Memory B cell (primary cell): ENCODE results near the gene HLCS.

Source experiments
- ATAC-seq: fragments of 150-1000 bp; cut with Tn5 transposase; 2 replicates; pipeline ENCODE4 v1.10.0; 2021; ENCODE audit warnings: low read depth, mild to moderate bottlenecking, moderate library complexity
- DNase-seq, 2 donors: peaks; one replicate each; pipeline ENCODE4 v3.0.0; 2022; ENCODE audit warnings: low spot score in 2 of 2
- H3K27ac Mint-ChIP-seq: one replicate; pipeline ENCODE4 v1.8.0; 2022; ENCODE audit warnings: mild to moderate bottlenecking, moderate library complexity, mixed read lengths
- H3K27me3 Mint-ChIP-seq: one replicate; pipeline ENCODE4 v1.8.0; 2022; ENCODE audit warnings: mixed read lengths
- H3K36me3 Mint-ChIP-seq: one replicate; pipeline ENCODE4 v1.8.0; 2022; ENCODE audit warnings: mild to moderate bottlenecking, mixed read lengths
- H3K4me1 Mint-ChIP-seq: one replicate; pipeline ENCODE4 v1.8.0; 2022; ENCODE audit warnings: mixed read lengths
- H3K4me3 Mint-ChIP-seq: one replicate; pipeline ENCODE4 v1.8.0; 2022; ENCODE audit warnings: mild to moderate bottlenecking, moderate library complexity, mixed read lengths
- H3K9me3 Mint-ChIP-seq: one replicate; pipeline ENCODE4 v1.8.0; 2022; ENCODE audit warnings: mixed read lengths

HLCS gene

DNA sequence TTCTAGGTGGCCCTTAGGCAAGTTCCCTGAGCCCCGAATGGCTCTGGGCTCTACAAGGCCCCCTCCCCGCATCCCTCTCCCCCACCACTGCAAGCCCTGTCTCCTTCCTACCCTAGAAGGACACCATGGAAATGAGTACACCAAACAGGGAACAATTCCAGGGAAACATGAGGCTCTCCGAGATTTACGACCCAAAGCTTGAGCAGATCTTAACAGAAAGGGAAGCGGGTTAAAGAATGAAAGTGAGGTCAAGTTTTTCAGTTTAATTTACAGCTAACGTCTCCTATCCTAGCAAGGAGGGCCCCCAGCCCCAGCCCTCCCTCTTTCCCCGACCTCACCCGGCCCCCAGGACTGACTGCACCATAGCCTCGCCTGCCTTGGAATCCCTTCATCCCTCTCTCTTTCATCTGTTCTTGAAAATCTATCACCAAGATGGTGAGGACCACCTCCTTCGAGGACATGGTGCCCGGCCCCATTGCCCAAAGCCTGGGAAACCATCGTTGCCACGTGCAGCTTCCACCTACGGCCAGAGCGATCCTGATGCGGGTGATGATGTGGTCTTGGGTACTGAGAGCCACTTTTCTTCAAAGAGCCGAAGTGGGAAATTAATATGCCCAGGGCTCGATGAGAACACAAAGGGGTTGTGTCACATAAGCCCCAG lies 237.0 kb downstream of the HLCS start:
- no peaks in the 10 kb centered on the region for H3K9me3 Mint-ChIP-seq
- H3K36me3 Mint-ChIP-seq: no peaks in the 10 kb centered on the region
- no peaks in the 10 kb centered on the region for H3K4me1 Mint-ChIP-seq
- no peak for ATAC-seq
- H3K27me3 Mint-ChIP-seq: peaks cover 3% of the 10 kb centered on the region
- DNase-seq: no peak
- H3K4me3 Mint-ChIP-seq: no peak overlapping the region
- no peak overlapping the region for H3K27ac Mint-ChIP-seq

DNA sequence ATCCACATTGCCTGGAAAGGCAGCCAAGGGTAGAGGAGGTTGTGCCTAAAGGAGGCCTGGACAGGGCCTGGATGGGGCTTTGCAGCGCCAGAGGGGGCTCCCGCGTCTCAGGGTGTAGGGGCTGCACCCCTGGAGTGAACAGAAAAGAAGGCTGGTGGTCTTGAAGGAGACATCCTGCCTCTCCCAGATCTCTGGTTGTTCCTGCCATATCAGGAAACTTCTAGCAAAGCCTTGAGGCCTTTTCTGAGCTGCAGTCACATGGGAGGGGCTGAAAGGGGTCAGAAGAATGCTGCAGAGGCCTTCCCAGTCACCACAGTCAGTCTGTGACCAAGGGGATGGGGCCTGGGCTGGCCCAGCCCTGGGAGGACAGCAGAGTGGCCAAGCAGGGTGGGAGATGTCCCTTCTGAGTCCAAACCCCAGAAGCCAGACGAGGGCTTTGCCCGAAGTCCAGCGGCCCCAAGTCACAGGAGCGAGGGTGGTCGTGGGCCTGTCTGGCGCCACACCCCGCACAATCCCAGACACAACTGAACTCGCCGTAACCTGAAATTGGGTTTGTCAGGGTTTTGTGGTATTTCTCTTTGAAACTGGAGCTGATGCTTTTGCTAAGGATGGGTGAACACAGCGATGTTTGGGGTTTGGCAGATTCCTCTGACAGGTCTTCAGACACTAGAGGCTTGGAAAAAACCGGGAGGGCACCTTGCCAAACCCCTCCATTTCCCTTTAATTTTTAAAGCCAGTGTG lies 237.9 kb downstream of the HLCS start:
- peaks cover 3% of the 10 kb centered on the region for H3K27me3 Mint-ChIP-seq
- ATAC-seq (no peak), DNase-seq (no peak)
- no peak overlapping the region for H3K4me3 Mint-ChIP-seq
- no peaks in the 10 kb centered on the region for H3K4me1 Mint-ChIP-seq
- no peak overlapping the region for H3K27ac Mint-ChIP-seq
- no peaks in the 10 kb centered on the region for H3K9me3 Mint-ChIP-seq
- no peaks in the 10 kb centered on the region for H3K36me3 Mint-ChIP-seq

DNA sequence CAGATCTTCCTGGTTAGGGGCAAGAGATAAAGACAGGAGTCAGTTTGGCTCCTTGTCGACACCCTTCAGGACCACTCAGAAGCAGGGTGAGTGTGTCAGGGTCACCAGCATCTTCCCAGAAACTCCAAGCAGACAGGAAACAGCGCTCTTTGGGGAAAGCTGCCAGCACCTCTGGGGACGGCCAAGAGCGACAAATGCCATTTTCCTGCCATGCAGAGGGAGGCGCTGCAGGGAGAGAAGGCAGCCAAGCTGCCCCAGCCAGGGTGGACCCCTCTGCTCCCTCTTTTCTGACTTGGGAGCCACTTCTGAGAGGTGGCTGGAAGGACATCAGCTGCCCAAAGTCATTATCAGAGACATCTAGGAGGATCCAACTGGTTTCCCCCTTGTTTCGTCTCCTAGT lies 238.6 kb downstream of the HLCS start:
- no peak for DNase-seq
- H3K4me1 Mint-ChIP-seq: no peaks in the 10 kb centered on the region
- no peaks in the 10 kb centered on the region for H3K36me3 Mint-ChIP-seq
- no peak overlapping the region for H3K4me3 Mint-ChIP-seq
- H3K9me3 Mint-ChIP-seq: no peaks in the 10 kb centered on the region
- ATAC-seq: no peak
- no peak overlapping the region for H3K27ac Mint-ChIP-seq
- H3K27me3 Mint-ChIP-seq: peaks cover 4% of the 10 kb centered on the region

DNA sequence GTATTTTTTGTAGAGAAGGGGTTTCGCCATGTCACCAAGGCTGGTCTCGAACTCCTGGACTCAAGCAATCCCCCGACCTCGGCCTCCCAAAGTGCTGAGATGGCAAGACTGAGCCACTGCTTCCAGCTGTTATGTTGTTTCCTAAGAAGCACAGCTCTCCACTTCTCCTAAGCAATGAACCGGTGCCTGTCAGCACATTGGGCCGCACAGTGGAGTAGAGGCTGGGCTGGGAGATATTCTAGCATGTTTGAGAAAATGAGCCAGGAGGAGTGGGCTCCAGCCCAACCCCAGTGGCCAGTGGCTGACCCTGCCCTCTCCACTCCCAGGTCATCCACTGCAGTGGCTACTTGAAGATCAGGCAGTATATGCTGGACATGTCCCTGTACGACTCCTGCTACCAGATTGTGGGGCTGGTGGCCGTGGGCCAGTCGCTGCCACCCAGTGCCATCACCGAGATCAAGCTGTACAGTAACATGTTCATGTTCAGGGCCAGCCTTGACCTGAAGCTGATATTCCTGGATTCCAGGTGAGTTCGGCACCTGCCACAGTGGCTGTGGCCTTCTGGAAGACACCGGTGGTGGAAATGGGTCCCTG lies 240.6 kb downstream of the HLCS start:
- Mint-ChIP-seq H3K9me3 (no peaks in the 10 kb centered on the region), H3K36me3 (no peaks in the 10 kb centered on the region), H3K4me1 (no peaks in the 10 kb centered on the region), H3K27ac (no peak overlapping the region), H3K27me3 (peaks cover 7% of the 10 kb centered on the region), H3K4me3 (no peak overlapping the region)
- no peak for ATAC-seq
- DNase-seq: no peak

DNA sequence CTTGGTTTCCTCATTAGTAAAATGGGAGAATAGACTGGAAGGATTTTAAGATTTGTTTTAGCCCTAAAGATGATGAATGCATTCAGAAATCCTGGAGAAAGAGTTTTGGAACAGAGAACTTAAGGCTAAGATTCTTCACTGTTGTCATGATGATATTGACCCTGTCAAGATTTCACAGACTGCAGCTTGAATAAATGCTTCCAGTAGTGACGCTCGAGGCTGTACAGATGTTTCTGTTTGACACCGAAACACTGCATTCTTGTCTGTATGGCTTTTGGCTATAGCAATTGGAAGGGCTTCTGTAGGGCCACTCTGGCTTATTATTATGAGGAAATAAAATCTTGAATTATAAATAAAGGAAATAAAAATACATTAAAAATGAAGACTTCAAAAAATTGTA lies 241.8 kb downstream of the HLCS start:
- Mint-ChIP-seq H3K4me1 (no peaks in the 10 kb centered on the region), H3K27me3 (peaks cover 13% of the 10 kb centered on the region), H3K4me3 (no peak overlapping the region), H3K36me3 (no peaks in the 10 kb centered on the region), H3K27ac (no peak overlapping the region), H3K9me3 (no peaks in the 10 kb centered on the region)
- DNase-seq (no peak), ATAC-seq (no peak)

DNA sequence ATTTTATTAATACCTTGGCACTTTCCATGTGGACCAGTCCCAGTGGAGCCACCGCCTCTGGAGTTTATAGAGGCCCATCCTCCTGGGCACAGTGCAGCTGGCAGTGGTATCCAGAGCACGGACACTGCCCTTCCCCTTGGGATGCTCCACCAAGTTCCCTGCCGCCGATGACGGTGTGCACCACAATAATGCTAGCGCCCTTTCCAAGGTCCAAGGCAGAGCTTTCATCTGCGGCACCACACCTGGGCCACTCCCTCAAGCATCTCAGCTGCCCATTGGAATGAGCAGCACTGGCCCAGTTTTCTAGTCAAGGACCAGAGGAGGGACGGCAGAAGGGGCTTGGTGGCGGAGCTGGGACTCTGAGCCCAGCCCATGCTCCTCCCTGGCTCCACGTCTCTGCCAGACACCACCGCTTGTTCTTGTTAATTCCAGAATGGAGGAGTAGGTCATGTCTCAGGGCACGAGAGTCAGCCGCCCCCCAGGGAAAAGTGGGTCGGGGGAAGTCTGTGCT lies 243.0 kb downstream of the HLCS start:
- Mint-ChIP-seq H3K4me1 (no peaks in the 10 kb centered on the region), H3K4me3 (no peak overlapping the region), H3K9me3 (no peaks in the 10 kb centered on the region), H3K27me3 (peaks cover 18% of the 10 kb centered on the region), H3K36me3 (no peaks in the 10 kb centered on the region), H3K27ac (no peak overlapping the region)
- DNase-seq (no peak), ATAC-seq (no peak)

DNA sequence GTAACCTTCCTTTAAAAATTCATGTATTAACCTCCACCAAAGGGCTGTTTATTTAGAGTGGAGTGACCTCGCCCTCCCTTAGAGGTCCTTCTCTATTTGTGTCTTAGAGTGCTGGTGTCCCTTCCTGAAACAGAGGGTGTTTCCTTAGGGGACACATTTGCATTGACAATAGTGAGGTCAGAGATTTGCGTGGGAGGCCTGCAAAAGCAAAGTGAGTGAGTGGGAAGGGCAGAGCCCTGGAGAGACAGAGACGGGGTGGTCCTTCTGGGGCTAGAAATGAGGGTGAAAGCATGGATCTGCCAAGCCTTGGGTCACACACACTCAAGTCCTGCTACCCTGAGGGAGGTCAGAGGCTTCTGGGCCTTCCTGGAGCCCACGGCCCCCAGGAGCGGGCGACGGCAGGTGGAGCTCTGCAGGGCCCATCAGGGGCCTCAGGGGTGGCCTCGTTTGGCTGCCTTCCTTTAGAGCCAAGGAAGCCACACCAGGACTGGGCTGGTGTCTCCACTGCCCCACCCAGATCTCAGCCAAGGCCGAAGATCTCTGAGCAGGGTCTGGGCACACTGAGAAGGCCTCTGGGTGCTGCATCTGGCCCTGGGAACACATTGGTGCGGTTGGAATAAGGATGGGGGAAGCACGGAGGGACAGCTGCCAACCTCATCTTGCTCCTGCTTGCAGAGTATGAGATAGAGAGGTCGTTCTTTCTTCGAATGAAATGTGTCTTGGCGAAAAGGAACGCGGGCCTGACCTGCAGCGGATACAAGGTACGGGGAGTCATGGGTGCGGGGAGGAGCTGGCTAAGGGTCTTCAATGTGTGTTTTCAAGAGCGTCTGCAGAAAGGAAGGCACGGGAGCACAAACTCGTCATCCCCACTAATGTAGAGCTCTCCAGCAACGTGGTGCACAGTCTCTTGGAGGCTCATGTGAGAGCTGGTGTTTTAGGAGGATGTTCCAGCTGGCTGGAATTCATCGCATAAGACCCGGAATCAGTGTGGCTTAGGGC lies 243.8 kb downstream of the HLCS start:
- Mint-ChIP-seq H3K4me3 (no peak overlapping the region), H3K36me3 (no peaks in the 10 kb centered on the region), H3K9me3 (no peaks in the 10 kb centered on the region), H3K27me3 (peaks cover 19% of the 10 kb centered on the region), H3K27ac (no peak overlapping the region), H3K4me1 (no peaks in the 10 kb centered on the region)
- no peak for ATAC-seq
- DNase-seq: no peak

DNA sequence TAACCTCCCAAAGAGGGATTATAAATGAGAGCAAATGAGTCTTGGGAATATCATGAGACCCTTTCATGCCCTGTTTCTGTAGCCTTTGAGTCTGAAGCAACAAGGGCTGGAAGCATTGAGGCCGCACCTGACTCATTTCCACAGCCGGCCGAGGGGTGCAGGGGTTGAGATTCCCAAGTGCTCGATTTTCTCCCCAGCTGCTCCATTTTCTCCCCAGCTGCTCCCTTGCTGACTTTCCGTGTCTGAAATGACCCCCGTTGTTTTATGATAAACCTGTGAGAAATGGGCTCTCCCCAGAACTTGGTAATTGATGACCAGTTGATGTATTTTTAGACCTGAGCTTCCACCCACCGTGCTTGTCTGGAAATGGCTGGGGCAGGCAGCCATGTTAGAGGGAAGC lies 244.7 kb downstream of the HLCS start:
- Mint-ChIP-seq H3K4me3 (no peak overlapping the region), H3K4me1 (no peaks in the 10 kb centered on the region), H3K9me3 (no peaks in the 10 kb centered on the region), H3K27ac (no peak overlapping the region), H3K36me3 (no peaks in the 10 kb centered on the region), H3K27me3 (peaks cover 19% of the 10 kb centered on the region)
- DNase-seq: no peak
- ATAC-seq: no peak

DNA sequence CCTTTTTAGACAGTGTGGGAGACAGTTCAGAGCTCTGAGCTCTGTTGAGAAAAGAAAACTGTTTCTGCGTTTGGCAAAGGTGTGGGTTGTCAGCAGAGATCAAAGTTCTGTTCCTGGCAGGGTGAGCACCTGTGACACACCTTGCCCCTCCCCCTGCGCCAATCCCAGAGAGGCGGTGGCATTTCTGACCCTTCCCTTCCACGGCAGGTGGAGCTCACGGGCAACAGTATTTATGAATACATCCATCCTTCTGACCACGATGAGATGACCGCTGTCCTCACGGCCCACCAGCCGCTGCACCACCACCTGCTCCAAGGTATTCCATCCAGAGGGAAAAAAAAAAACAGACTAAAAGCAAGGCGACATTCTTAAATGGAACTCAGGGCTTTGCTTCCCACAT lies 246.9 kb downstream of the HLCS start:
- H3K36me3 Mint-ChIP-seq: no peaks in the 10 kb centered on the region
- H3K27ac Mint-ChIP-seq: no peak overlapping the region
- ATAC-seq: no peak
- no peaks in the 10 kb centered on the region for H3K4me1 Mint-ChIP-seq
- H3K4me3 Mint-ChIP-seq: no peak overlapping the region
- DNase-seq: no peak
- H3K9me3 Mint-ChIP-seq: no peaks in the 10 kb centered on the region
- peaks cover 20% of the 10 kb centered on the region for H3K27me3 Mint-ChIP-seq

DNA sequence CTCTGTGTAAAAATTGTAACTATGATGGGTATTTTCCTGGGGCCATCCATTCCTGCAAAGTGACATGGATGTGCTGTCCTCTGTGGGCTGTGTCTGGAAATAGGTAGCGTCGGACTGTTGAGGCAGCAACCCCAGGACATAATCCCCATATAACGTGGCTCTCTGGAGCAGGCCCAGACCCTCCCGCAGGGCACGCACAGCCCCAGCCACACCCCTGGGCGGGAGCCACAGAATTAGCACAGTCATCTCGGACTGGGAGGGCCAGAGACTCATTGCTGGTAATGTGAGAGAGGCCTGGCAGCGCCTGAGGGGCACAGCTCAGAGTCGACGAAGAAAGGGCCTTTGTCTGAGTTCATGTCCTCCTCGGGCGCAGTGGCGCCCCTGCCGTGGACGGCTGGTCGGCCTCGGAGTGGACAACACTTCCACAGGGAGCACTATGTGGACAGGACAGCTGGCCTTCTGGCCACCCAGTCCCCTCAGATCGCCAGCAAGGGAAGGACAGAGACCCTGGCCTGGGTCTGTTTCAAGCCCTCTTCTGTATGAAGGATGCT lies 247.4 kb downstream of the HLCS start:
- ATAC-seq (no peak), DNase-seq (no peak)
- Mint-ChIP-seq H3K27me3 (peaks cover 20% of the 10 kb centered on the region), H3K27ac (no peak overlapping the region), H3K9me3 (no peaks in the 10 kb centered on the region), H3K4me1 (no peaks in the 10 kb centered on the region), H3K36me3 (no peaks in the 10 kb centered on the region), H3K4me3 (no peak overlapping the region)

DNA sequence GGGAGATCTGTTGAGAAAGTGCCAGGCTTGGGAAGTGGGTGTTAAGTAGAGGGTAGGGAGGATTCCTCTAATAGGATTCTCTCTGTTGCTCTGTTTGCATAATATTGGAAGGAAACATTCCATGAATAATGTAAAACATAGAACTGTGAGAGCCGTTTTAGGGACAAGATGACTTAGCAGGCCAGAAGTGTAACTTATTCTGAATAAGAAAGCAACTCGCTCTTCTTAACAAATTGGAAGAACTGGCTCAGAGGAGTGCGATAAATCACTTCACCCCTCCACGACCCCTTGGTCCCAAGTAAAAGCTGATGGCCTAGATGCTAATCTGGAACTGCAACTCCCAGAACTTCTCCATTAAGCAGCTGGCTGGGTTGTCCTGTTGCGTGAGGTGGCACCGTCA lies 248.5 kb downstream of the HLCS start:
- peaks cover 20% of the 10 kb centered on the region for H3K27me3 Mint-ChIP-seq
- no peak overlapping the region for H3K4me3 Mint-ChIP-seq
- H3K9me3 Mint-ChIP-seq: no peaks in the 10 kb centered on the region
- DNase-seq (no peak), ATAC-seq (no peak)
- no peaks in the 10 kb centered on the region for H3K36me3 Mint-ChIP-seq
- H3K27ac Mint-ChIP-seq: no peak overlapping the region
- no peaks in the 10 kb centered on the region for H3K4me1 Mint-ChIP-seq

DNA sequence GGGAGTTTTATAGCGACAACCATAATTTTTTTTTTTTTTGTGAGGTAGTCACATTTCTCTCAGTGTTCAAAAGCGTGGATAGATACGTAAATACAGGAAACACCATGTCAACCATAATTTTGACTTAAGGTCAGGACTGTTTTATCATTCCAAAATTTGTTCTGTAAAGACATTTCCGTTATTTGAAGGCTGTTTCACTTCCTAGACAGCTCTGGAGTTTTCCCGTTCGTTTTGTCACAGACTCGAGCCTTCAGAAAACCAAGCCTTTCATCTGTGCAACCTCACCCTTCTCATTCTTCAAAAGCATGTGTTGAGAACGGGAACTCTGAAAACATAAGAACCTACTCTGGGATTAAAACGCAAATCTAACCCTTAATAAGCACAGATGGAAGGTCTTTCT lies 249.6 kb downstream of the HLCS start:
- Mint-ChIP-seq H3K36me3 (no peaks in the 10 kb centered on the region), H3K27me3 (peaks cover 19% of the 10 kb centered on the region), H3K9me3 (no peaks in the 10 kb centered on the region), H3K4me1 (no peaks in the 10 kb centered on the region), H3K27ac (no peak overlapping the region), H3K4me3 (no peak overlapping the region)
- ATAC-seq: no peak
- DNase-seq: no peak

DNA sequence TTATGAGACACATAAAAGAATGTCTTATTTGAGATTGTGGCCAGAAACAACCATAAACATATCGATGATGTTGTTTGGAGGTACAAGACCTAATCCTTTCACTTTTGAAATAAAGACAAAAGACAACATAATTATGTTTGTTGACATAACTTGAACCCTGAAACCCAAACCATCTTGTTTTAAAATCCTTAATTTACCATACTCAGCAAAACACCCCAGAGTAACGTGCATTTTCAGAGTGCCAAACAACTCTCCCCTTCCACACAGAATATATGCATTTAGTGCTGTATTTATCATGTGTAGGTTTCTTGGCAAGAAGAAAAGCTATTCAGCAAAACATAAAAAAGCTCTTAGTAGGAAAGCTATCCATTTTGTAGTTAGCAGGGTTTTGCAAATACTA lies 250.1 kb downstream of the HLCS start:
- Mint-ChIP-seq H3K36me3 (no peaks in the 10 kb centered on the region), H3K4me3 (no peak overlapping the region), H3K9me3 (no peaks in the 10 kb centered on the region), H3K4me1 (no peaks in the 10 kb centered on the region), H3K27ac (no peak overlapping the region), H3K27me3 (peaks cover 19% of the 10 kb centered on the region)
- DNase-seq: no peak
- ATAC-seq: no peak
